AG04450 (cell line): Measurements from ENCODE around the gene TBC1D30. TPM values are rescaled to one million over a fixed set of nuclear protein-coding genes. Genes with fewer than 3 reads are reported as not detected.

Experiments
- CTCF ChIA-PET: fragments of 300-600, 350-600 bp; formaldehyde crosslinking; extraction: SDS; loops from one replicate; lab custom pipeline; 2022; ENCODE audit warnings: antibody characterized with exemption, inconsistent platforms; lab: Charles Lee
- POLR2A ChIA-PET: fragments of 350-600 bp; formaldehyde crosslinking; extraction: SDS; loops from one replicate; lab custom pipeline; 2021; ENCODE audit warnings: antibody characterized with exemption, inconsistent platforms; lab: Yijun Ruan, JAX
- DNase-seq: peaks from one replicate; pipeline ENCODE4 v3.0.0-alpha.2; 2011; ENCODE audit warnings: low read depth, low spot score
- H3K27ac ChIP-seq: one replicate; pipeline ENCODE4 v1.5.1; 2012; ENCODE audit warnings: low read depth, low read length, control low read depth
- H3K27me3 ChIP-seq: one replicate; pipeline ENCODE4 v1.6.0; 2012; ENCODE audit warnings: low read length; ENCODE audit not compliant: control insufficient read depth, insufficient read depth
- H3K4me3 ChIP-seq: 2 replicates; pipeline ENCODE4 v1.5.1; 2011; ENCODE audit warnings: mild to moderate bottlenecking, low read depth, low read length, control low read depth
- H3K9me3 ChIP-seq: 2 replicates; pipeline ENCODE4 v1.5.1; 2012; ENCODE audit warnings: low read length; ENCODE audit not compliant: control insufficient read depth, insufficient read depth
- polyA plus RNA-seq: library from polyadenylated mRNA; depleted of rRNA; stranded (reverse); fragments of >200 nt; gene quantifications from 2 replicates; pipeline ENCODE4 v1.2.3, GENCODE V29; 2011
- TF ChIP-seq, protein P1 (sequence below): IDR thresholded peaks from 2 replicates; pipeline ENCODE4 v1.5.1; 2011; ENCODE audit warnings: low read depth, low read length, control low read depth, inconsistent platforms

Gene TBC1D30
- polyA plus RNA-seq, 1 experiment, result 0.40 TPM

DNA sequence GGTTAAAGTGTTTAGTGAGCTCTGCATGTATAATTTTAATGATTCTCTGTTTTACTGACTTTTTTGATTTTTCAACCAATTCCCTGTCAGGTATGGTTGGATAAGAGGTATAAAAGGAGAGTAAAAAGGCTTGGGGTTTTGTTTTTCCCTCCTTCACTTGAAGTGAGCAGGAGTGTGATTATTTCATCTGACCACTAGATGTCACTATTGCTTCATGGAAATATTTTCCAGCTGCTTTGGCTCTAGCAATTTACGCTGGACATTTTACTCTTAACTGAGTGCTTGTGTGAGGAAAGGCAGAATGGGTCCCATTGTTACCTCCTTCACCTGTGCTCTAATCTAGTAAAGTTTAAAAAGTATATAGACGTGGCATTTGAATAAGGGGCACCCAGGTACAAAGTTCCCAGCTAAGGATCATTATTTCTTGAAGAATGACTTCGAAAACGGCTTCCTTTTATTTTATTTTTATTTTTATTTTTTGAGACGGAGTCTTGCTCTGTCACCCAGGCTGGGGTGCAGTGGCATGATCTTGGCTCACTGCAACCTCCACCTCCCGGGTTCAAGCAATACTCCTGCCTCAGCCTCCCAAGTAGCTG, 66.5 kb downstream of the TBC1D30 start:
- ChIA-PET POLR2A (no interaction called here), CTCF (interaction anchor here (0.5 to 6.5 kb wide), 32 partner anchors 9 to 1970 kb away, joined by 3 to 107 read pairs (median 4); no protein-coding TSS in a partner anchor)
- TF ChIP-seq, protein P1, sequence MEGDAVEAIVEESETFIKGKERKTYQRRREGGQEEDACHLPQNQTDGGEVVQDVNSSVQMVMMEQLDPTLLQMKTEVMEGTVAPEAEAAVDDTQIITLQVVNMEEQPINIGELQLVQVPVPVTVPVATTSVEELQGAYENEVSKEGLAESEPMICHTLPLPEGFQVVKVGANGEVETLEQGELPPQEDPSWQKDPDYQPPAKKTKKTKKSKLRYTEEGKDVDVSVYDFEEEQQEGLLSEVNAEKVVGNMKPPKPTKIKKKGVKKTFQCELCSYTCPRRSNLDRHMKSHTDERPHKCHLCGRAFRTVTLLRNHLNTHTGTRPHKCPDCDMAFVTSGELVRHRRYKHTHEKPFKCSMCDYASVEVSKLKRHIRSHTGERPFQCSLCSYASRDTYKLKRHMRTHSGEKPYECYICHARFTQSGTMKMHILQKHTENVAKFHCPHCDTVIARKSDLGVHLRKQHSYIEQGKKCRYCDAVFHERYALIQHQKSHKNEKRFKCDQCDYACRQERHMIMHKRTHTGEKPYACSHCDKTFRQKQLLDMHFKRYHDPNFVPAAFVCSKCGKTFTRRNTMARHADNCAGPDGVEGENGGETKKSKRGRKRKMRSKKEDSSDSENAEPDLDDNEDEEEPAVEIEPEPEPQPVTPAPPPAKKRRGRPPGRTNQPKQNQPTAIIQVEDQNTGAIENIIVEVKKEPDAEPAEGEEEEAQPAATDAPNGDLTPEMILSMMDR, result peak; percentile 70
- no peak overlapping the region for H3K27ac ChIP-seq
- no peaks in the 10 kb centered on the region for H3K9me3 ChIP-seq
- H3K27me3 ChIP-seq, result peaks cover 11% of the 10 kb centered on the region
- H3K4me3 ChIP-seq, result no peak overlapping the region
- DNase-seq, result no peak

DNA sequence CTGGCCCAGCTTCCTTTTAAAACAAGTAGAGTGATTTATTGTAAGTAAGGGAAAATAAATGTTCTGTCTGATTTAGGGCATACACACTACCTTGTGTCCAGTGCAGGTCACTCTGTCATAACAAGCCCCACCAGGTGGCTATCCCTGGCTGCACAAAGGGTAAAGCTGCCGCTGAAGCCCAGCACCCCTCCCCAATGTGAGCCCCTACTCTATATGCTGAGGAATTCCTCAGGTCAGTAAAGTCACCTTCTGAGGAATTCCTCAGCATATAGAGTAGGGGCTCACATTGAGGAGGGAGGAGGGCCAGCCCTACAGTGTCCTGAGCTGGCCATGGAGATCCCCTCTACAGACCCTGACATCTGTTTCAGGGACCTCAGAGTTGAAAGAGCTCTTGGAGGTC, 67.2 kb downstream of the TBC1D30 start:
- no peak for DNase-seq
- Histone ChIP-seq H3K27me3 (peaks cover 11% of the 10 kb centered on the region), H3K9me3 (no peaks in the 10 kb centered on the region), H3K27ac (no peak overlapping the region), H3K4me3 (no peak overlapping the region)
- CTCF ChIA-PET, result interaction anchor here (0.5 to 6.5 kb wide), 31 partner anchors 9 to 1969 kb away, joined by 3 to 107 read pairs (median 4); partner anchors contain the start of gene TMBIM4
- TF ChIP-seq, protein P1, result no peak
- POLR2A ChIA-PET, result no interaction called here

DNA sequence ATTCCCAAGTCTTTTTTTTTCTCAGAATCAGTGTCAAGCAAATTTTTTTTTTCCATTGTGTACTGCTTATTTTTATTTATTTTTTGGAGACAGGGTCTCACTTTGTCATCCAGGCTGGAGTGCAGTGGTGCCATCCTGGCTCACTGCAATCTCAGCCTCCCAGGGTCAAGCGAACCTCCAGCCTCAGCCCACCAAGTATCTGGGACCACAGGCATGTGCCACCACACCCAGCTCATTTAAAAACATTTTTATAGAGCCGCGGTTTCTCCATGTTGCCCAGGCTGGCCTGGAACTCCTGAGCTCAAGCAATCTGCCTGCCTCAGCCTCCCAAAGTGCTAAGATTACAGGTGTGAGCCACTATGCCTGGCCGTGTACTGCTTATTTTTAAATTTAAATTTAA, 68.1 kb downstream of the TBC1D30 start:
- ChIA-PET CTCF (interaction anchor here (0.6 to 6.5 kb wide), 7 partner anchors 216 to 1800 kb away, joined by 3 to 107 read pairs (median 4); no protein-coding TSS in a partner anchor), POLR2A (no interaction called here)
- DNase-seq, result no peak
- Histone ChIP-seq H3K9me3 (no peaks in the 10 kb centered on the region), H3K4me3 (no peak overlapping the region), H3K27ac (no peak overlapping the region), H3K27me3 (peaks cover 11% of the 10 kb centered on the region)
- TF ChIP-seq, protein P1, result no peak

DNA sequence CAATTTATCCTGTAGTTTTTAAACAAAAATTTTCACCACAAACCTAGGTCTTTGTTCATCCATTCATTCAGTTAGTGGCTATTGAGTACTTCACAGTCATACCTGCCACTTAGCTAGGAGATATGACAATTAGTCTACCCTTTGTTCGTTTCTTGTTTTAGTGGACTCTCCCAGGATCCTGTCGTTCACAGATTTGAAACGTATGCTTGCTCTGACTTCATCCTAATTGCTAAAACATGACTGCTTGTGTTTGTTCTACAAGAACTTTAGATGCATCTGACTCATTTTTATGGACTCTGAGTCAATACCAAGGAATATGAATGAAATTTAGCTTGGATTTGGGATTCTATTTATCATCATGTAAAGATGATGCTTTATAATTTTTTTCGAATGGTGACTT, 69.5 kb downstream of the TBC1D30 start:
- Histone ChIP-seq H3K9me3 (no peaks in the 10 kb centered on the region), H3K4me3 (no peak overlapping the region), H3K27me3 (peaks cover 6% of the 10 kb centered on the region), H3K27ac (no peak overlapping the region)
- ChIA-PET CTCF (interaction anchor here (1.3 to 6.5 kb wide), 11 partner anchors 8 to 1967 kb away, joined by 3 to 107 read pairs (median 5); partner anchors contain the start of gene TMBIM4), POLR2A (no interaction called here)
- DNase-seq, result peak; percentile 55
- TF ChIP-seq, protein P1, result no peak

DNA sequence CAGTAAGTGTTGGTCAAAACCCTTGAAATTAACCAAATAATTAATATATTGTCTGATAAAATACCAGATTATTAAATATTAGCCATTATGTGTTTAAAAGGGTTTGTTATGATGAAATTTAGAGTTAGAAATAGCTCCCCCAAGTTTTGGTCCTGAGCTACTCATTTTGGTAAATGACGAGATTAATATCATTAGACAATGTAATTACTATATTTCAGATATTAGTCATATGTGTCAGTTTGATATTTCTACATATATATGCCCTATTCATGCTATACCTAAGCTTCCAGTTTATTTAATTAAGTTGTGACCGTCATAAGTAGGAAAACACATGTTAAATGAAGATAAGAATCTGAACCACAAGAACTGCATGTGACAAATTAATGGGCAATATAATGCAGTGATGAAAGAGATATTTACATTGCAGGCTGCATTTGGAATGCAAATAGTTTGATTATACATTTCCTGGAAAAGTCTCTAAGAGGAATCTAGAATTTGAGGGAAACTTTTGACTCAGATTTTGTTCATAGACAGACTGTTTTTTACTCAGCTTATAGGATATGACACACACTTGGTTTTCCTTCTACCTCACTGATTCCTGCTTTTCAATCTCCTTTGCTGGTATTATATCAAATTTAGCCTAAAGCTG, 70.5 kb downstream of the TBC1D30 start:
- Histone ChIP-seq H3K4me3 (no peak overlapping the region), H3K27me3 (no peaks in the 10 kb centered on the region), H3K9me3 (no peaks in the 10 kb centered on the region), H3K27ac (no peak overlapping the region)
- TF ChIP-seq, protein P1, result no peak
- CTCF ChIA-PET, result interaction anchor here (1.0 to 6.5 kb wide), 12 partner anchors 9 to 1814 kb away, joined by 3 to 107 read pairs (median 5); partner anchors contain the start of gene TMBIM4
- POLR2A ChIA-PET, result no interaction called here
- DNase-seq, result no peak
